ENCODE data around the gene SCN11A. TPM values are rescaled to one million over a fixed set of nuclear protein-coding genes. Genes with fewer than 3 reads are reported as not detected.

Gene SCN11A
- total and polyA plus RNA-seq, 9 of the 15 experiments (the other 6 are each of a cell fraction or from before 2014, with no cell fraction given) = 0.01 to 0.05 (median 0.04) TPM; not detected in 6

- no peak overlapping the region for H2AFZ ChIP-seq (ENCODE audit: low read depth, low read length)
- 95% methylated on average over 10 of the region's 10 CpGs for WGBS (ENCODE audit: insufficient coverage, low coverage, missing lambda C conversion rate)
- BruUV-seq (replicated peaks) = no TSS peak
- 0 out of 5 replicates have a peak, but pooled peaks cover 0 to 2% of the 10 kb centered on the region in 2 experiments for H3K4me1 ChIP-seq (replicated peaks in 1 of 2; ENCODE audit: control insufficient read depth in 2 of 2, insufficient read depth in 2 of 2, low read length in 2 of 2)
- no peak overlapping the region for H3K4me3 ChIP-seq
- CTCF ChIA-PET (ENCODE audit: low intra/inter-chr PET ratio) = no interaction called here
- DNase-seq (ENCODE audit: extremely low read depth in 1 of 4, low spot score in 3 of 4) = no peak
- ATAC-seq = no peak
- no peak for FAIRE-seq
- H3K27ac ChIP-seq (ENCODE audit: extremely low read depth, low read depth, low read length) = no peak overlapping the region
- no peaks in the 10 kb centered on the region for H4K20me1 ChIP-seq (replicated peaks; ENCODE audit: control insufficient read depth, insufficient read depth, low read length)
- no peaks in the 10 kb centered on the region for H3K79me2 ChIP-seq (ENCODE audit: control insufficient read depth, insufficient read depth, low read length)
- in situ Hi-C loops (cut with MboI) = no loop called here
- H3K9ac ChIP-seq (ENCODE audit: insufficient read depth in 1 of 2, low read depth in 2 of 2, low read length in 2 of 2) = no peak overlapping the region
- no peaks in the 10 kb centered on the region for H3K9me3 ChIP-seq (replicated peaks; ENCODE audit: control insufficient read depth, insufficient read depth, low read depth, low read length)
- TF ChIP-seq ETV1 (tag; conservative IDR thresholded peaks at IDR 0.05; ENCODE audit: low read depth) = no peak
- no peak for TF ChIP-seq PRPF4 (IDR thresholded peaks at IDR 0.05; ENCODE audit: insufficient read depth, low read depth, low read length, poor library complexity, severe bottlenecking)
- TF ChIP-seq ID3 (CRISPR knock-in tag; IDR thresholded peaks at IDR 0.05) = no peak
- TF ChIP-seq ID3 (tag; IDR thresholded peaks at IDR 0.05) = no peak
- no peaks in the 10 kb centered on the region for H3K9me1 ChIP-seq (ENCODE audit: control insufficient read depth, insufficient read depth, low read length)
- peaks cover 56% of the 10 kb centered on the region for H3K36me3 ChIP-seq (ENCODE audit: control insufficient read depth, insufficient read depth, low read length)
- POLR2A ChIA-PET = interaction anchor here (0.6 kb wide), 1 partner anchor 16 kb away, joined by 4 read pairs; no protein-coding TSS in a partner anchor
- no peak overlapping the region for H3K4me2 ChIP-seq (ENCODE audit: insufficient read depth, low read length)
- H3K27me3 ChIP-seq (ENCODE audit: control insufficient read depth in 2 of 2, insufficient read depth in 2 of 2, low read length in 2 of 2) = no peaks in the 10 kb centered on the region
- intact Hi-C loops (cut with micrococcal nuclease) = no loop called here
Measured at GRCh38 chr3:39075910-39076309, 24.2 kb upstream of the SCN11A start.

DNA sequence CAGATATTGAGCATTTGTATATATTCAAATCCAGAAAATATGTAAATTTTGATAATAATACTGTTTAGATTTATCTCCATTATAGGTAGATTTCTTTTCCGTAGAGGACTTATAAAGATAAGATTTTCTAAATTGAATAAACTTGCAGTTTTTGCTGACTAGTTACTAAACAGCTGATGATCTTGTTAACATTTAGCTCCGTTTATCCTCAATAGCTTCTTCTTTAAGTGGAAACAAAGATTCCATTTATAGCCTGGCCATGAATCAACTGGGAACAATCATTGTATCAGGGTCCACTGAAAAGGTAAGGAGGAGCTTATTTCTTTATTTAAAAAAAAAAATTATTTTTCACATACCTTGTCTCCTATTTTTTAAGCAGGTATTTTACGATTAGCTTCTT, 16.8 kb upstream of the SCN11A start:
- POLR2A ChIA-PET = interaction anchor here (0.6 kb wide), 1 partner anchor 37 kb away, joined by 3 read pairs; no protein-coding TSS in a partner anchor
- in situ Hi-C loops (cut with MboI) = no loop called here

More for the DNA sequence above, 16.8 kb upstream of the SCN11A start:
- peaks cover 34% of the 10 kb centered on the region for H3K36me3 ChIP-seq (ENCODE audit: control insufficient read depth, insufficient read depth, low read length)
- H4K20me1 ChIP-seq (replicated peaks; ENCODE audit: control insufficient read depth, insufficient read depth, low read length) = no peaks in the 10 kb centered on the region
- DNase-seq (ENCODE audit: extremely low read depth in 1 of 4, low spot score in 3 of 4) = no peak
- H3K4me3 ChIP-seq = no peak overlapping the region
- no peaks in the 10 kb centered on the region for H3K79me2 ChIP-seq (ENCODE audit: control insufficient read depth, insufficient read depth, low read length)
- CTCF ChIA-PET (ENCODE audit: low intra/inter-chr PET ratio) = no interaction called here
- no peaks in the 10 kb centered on the region for H3K27me3 ChIP-seq (ENCODE audit: control insufficient read depth in 2 of 2, insufficient read depth in 2 of 2, low read length in 2 of 2)
- H3K27ac ChIP-seq (ENCODE audit: extremely low read depth, low read depth, low read length) = no peak overlapping the region
- WGBS (ENCODE audit: insufficient coverage, low coverage, missing lambda C conversion rate) = 71% methylated on average over 3 of the region's 3 CpGs
- no peak for FAIRE-seq
- H3K9me3 ChIP-seq (replicated peaks; ENCODE audit: control insufficient read depth, insufficient read depth, low read depth, low read length) = no peaks in the 10 kb centered on the region
- peaks cover 0 to 2% of the 10 kb centered on the region in 2 experiments; a peak in 1 of 5 replicates for H3K4me1 ChIP-seq (replicated peaks in 1 of 2; ENCODE audit: control insufficient read depth in 2 of 2, insufficient read depth in 2 of 2, low read length in 2 of 2)
- TF ChIP-seq MBD2 (IDR thresholded peaks at IDR 0.05; ENCODE audit: borderline replicate concordance, low read depth) (no peak), MAFG (tag; conservative IDR thresholded peaks at IDR 0.05) (0 out of 2 replicates have a peak, but pooled peaks have one; percentile 13), ZNF316 (IDR thresholded peaks at IDR 0.05) (peak; percentile 70), C11orf30 (IDR thresholded peaks at IDR 0.05; ENCODE audit: low read depth) (peak; percentile 47; the same call in 1 of the 2 replicates), MAFK (IDR thresholded peaks at IDR 0.05; ENCODE audit: low read length) (no peak)
- BruUV-seq (replicated peaks) = no TSS peak
- H2AFZ ChIP-seq (ENCODE audit: low read depth, low read length) = no peak overlapping the region
- no peak overlapping the region; a peak in 1 of 4 replicates for H3K9ac ChIP-seq (ENCODE audit: insufficient read depth in 1 of 2, low read depth in 2 of 2, low read length in 2 of 2)
- no peaks in the 10 kb centered on the region for H3K9me1 ChIP-seq (ENCODE audit: control insufficient read depth, insufficient read depth, low read length)
- intact Hi-C loops (cut with micrococcal nuclease) = no loop called here
- no peak overlapping the region for H3K4me2 ChIP-seq (ENCODE audit: insufficient read depth, low read length)
- no peak for ATAC-seq
